GM23248 (cell line): Measurements from ENCODE around the gene ASIC1.

ENCODE experiments used
- EZH2 ChIP-seq: fragments of 200-600 bp; sonication (generic); IDR thresholded peaks from 2 replicates; pipeline ENCODE4 v1.6.1; 2018; ENCODE audit warnings: antibody characterized with exemption, mild to moderate bottlenecking; ENCODE audit not compliant: insufficient read depth, poor library complexity, severe bottlenecking
- EZH2phosphoT487 ChIP-seq: fragments of 200-600 bp; sonication (generic); IDR thresholded peaks from 2 replicates; pipeline ENCODE4 v1.6.1; 2018; ENCODE audit warnings: antibody characterized with exemption, moderate library complexity, mild to moderate bottlenecking, low read depth; ENCODE audit not compliant: insufficient read depth

DNA sequence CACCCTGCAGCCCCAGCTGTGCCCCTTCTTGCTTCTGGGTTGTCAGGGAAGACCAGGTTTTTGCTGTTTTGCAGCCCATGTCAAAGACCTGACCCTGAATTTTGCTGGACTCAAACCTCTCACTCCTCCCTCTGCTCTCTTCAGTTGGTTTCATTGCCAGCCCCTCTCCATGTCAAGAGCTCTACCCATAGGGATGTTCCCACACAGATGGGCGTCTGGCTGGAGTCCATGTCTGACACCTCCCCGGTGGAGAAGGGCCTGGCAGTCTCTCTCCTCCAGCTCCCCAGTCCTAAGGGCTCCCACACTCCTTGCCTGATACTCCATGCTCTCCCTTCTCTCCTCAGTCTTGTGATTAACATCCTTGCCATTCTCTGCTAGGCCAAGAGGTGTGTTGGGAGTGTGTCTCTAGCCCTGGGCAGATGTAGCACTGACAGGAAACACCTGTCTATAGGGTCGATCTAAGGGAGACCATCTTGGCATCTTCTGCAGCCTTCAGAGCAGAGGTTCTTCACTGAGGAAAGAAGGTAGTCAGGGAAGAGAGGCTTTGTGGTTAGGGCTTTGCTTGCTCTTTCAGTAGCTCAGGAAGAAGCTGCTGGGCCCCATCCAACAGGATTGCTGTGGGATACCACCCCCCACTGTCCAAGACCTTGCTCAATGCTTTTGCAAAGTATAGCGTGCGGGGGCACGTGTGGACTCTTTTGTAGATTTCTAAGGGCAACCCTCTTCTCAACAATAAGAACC is 4.7 kb downstream of the ASIC1 start:
- no peak for TF ChIP-seq EZH2
- TF ChIP-seq EZH2phosphoT487: no peak
